ENCODE measurements around the gene FXYD1. TPM values are rescaled to one million over a fixed set of nuclear protein-coding genes. Genes with fewer than 3 reads are reported as not detected.
A peak's percentile ranks its signal among the peaks of the same experiment; 100 is the strongest.

The FXYD1 gene
- total RNA-seq, 1 donor from 2014 or later, result 7.8 TPM

GRCh38 chr19:35159606-35160005 lies 21.0 kb downstream of the FXYD1 start:
- Mint-ChIP-seq H3K36me3 (ENCODE audit: low read depth) (peaks cover 44% of the 10 kb centered on the region), H3K4me3 (ENCODE audit: unreplicated experiment) (no peak overlapping the region), H3K9me3 (ENCODE audit: low read depth) (peaks cover 23% of the 10 kb centered on the region), H3K27ac (ENCODE audit: unreplicated experiment) (no peak overlapping the region), H3K27me3 (ENCODE audit: low read depth) (no peaks in the 10 kb centered on the region), H3K4me1 (ENCODE audit: low read depth) (peaks cover 33% of the 10 kb centered on the region)
- TF ChIP-seq, protein P1, sequence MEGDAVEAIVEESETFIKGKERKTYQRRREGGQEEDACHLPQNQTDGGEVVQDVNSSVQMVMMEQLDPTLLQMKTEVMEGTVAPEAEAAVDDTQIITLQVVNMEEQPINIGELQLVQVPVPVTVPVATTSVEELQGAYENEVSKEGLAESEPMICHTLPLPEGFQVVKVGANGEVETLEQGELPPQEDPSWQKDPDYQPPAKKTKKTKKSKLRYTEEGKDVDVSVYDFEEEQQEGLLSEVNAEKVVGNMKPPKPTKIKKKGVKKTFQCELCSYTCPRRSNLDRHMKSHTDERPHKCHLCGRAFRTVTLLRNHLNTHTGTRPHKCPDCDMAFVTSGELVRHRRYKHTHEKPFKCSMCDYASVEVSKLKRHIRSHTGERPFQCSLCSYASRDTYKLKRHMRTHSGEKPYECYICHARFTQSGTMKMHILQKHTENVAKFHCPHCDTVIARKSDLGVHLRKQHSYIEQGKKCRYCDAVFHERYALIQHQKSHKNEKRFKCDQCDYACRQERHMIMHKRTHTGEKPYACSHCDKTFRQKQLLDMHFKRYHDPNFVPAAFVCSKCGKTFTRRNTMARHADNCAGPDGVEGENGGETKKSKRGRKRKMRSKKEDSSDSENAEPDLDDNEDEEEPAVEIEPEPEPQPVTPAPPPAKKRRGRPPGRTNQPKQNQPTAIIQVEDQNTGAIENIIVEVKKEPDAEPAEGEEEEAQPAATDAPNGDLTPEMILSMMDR (IDR thresholded peaks at IDR 0.05), result no peak
- DNase-seq (ENCODE audit: low spot score), result no peak

DNA sequence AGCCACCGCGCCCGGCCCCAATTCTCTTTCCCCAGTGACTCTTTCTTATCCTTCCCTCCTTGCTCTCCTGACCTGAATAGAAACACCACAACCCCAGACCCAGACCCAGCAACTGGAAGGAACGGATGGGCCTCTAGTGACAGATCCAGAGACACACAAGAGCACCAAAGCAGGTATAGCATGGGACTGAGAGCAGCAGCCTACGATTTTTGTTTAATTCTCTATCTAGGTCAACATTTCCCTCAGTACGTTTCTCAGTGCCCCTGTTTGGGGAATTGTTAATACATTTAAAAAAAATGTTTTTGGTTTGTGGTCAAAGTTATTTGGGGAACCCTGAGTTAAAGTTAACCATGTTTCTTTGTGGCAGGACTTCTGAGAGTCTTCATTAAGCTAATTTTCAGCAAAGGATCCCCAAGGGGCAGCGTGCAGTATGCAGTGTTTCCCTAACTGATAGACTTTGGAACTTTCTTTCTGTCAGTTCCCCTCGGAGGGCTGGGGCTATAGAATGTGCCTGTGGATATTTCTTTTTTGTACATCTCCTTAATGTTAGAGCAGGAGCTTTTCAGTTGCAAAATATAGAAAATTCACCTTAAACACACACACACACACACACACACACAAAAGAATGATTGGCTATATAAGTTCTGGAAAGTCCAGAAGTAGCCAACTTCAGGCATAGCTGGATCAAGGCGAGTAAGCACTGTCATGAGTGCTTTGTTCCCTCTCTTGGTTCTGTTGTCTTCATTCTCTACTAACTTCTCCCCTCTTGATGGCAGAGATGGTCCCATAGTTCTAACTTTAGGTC lies 22.2 kb downstream of the FXYD1 start:
- no peak overlapping the region for H3K27ac Mint-ChIP-seq (ENCODE audit: unreplicated experiment)
- peaks cover 21% of the 10 kb centered on the region for H3K4me1 Mint-ChIP-seq (ENCODE audit: low read depth)
- no peak overlapping the region for H3K4me3 Mint-ChIP-seq (ENCODE audit: unreplicated experiment)
- H3K9me3 Mint-ChIP-seq (ENCODE audit: low read depth), result peaks cover 29% of the 10 kb centered on the region
- H3K27me3 Mint-ChIP-seq (ENCODE audit: low read depth), result no peaks in the 10 kb centered on the region
- H3K36me3 Mint-ChIP-seq (ENCODE audit: low read depth), result peaks cover 50% of the 10 kb centered on the region
- TF ChIP-seq, protein P1 (IDR thresholded peaks at IDR 0.05), result no peak
- DNase-seq (ENCODE audit: low spot score), result no peak

DNA sequence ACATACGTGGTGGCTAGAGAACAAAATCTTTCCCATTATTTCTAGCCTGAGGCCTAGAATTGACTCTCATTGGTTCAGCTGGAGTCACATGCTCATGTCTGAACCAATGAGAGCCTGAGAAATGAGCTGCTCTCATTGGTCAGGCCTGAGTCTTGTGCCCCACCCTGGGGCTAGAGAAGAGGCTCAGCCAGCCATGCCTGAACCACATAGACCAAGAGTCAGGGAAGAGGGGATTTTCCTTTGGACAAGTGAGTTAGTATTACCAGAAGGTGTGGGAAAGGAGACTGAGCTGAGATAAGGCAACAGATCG lies 22.8 kb downstream of the FXYD1 start:
- DNase-seq (ENCODE audit: low spot score), result no peak
- TF ChIP-seq, protein P1 (IDR thresholded peaks at IDR 0.05), result no peak
- Mint-ChIP-seq H3K27ac (ENCODE audit: unreplicated experiment) (no peak overlapping the region), H3K4me3 (ENCODE audit: unreplicated experiment) (no peak overlapping the region), H3K4me1 (ENCODE audit: low read depth) (peaks cover 15% of the 10 kb centered on the region), H3K36me3 (ENCODE audit: low read depth) (peaks cover 54% of the 10 kb centered on the region), H3K27me3 (ENCODE audit: low read depth) (no peaks in the 10 kb centered on the region), H3K9me3 (ENCODE audit: low read depth) (peaks cover 33% of the 10 kb centered on the region)

GRCh38 chr19:35162471-35163326 lies 24.1 kb downstream of the FXYD1 start:
- Mint-ChIP-seq H3K4me1 (ENCODE audit: low read depth) (peaks cover 25% of the 10 kb centered on the region), H3K4me3 (ENCODE audit: unreplicated experiment) (no peak overlapping the region), H3K36me3 (ENCODE audit: low read depth) (peaks cover 57% of the 10 kb centered on the region), H3K27me3 (ENCODE audit: low read depth) (no peaks in the 10 kb centered on the region), H3K9me3 (ENCODE audit: low read depth) (peaks cover 36% of the 10 kb centered on the region), H3K27ac (ENCODE audit: unreplicated experiment) (peak overlapping the region; percentile 72)
- DNase-seq (ENCODE audit: low spot score), result no peak
- TF ChIP-seq, protein P1 (IDR thresholded peaks at IDR 0.05), result no peak

DNA sequence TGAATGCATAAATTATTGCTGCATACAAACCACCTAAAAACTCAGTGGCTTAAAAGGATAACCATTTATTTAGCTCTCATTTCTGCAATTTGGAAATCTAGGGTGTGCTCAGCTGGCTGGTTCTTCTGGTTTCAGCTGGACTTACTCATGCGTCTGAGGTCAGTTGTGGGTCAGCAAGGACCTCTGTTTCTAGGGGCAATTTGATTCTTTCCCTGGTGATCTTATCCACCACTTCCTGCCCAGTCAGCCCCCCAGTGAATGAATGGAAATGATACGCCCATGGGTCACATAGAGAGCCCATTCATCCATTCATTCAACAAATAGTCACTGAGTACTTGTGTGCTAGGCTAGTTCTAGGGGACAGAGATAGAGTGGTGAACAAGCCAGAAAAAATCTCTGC lies 25.8 kb downstream of the FXYD1 start:
- H3K9me3 Mint-ChIP-seq (ENCODE audit: low read depth), result peaks cover 36% of the 10 kb centered on the region
- peaks cover 47% of the 10 kb centered on the region for H3K36me3 Mint-ChIP-seq (ENCODE audit: low read depth)
- H3K4me3 Mint-ChIP-seq (ENCODE audit: unreplicated experiment), result no peak overlapping the region
- peaks cover 33% of the 10 kb centered on the region for H3K4me1 Mint-ChIP-seq (ENCODE audit: low read depth)
- H3K27ac Mint-ChIP-seq (ENCODE audit: unreplicated experiment), result no peak overlapping the region
- TF ChIP-seq, protein P1 (IDR thresholded peaks at IDR 0.05), result no peak
- no peak for DNase-seq (ENCODE audit: low spot score)
- H3K27me3 Mint-ChIP-seq (ENCODE audit: low read depth), result no peaks in the 10 kb centered on the region

Measured in chondrocyte (in vitro differentiated cells).